Esophagus (tissue), 2 donors: ENCODE measurements around the gene NUP205. TPM values are rescaled to one million over a fixed set of nuclear protein-coding genes. Genes with fewer than 3 reads are reported as not detected.
A peak's percentile ranks its signal among the peaks of the same experiment; 100 is the strongest.

Experiments
- H3K27ac ChIP-seq, 2 donors: one replicate each; pipeline ENCODE4 v1.5.1; 2013; ENCODE audit warnings: low read depth in 2 of 2, mild to moderate bottlenecking in 2 of 2, inconsistent platforms in 1 of 2, low read length in 1 of 2, moderate library complexity in 1 of 2
- H3K27me3 ChIP-seq, 2 donors: one replicate each; pipeline ENCODE4 v1.6.1; 2013; ENCODE audit warnings: low read length in 2 of 2, control low read depth in 1 of 2, mild to moderate bottlenecking in 1 of 2; ENCODE audit not compliant: insufficient read depth in 2 of 2, control insufficient read depth in 1 of 2
- H3K36me3 ChIP-seq, 2 donors: one replicate each; pipeline ENCODE4 v1.6.1; 2013; ENCODE audit warnings: low read length in 1 of 2; ENCODE audit not compliant: control insufficient read depth in 2 of 2, insufficient read depth in 2 of 2
- H3K4me1 ChIP-seq, 2 donors: one replicate each; pipeline ENCODE4 v1.6.1; 2013; ENCODE audit warnings: low read length in 1 of 2; ENCODE audit not compliant: control insufficient read depth in 2 of 2, insufficient read depth in 2 of 2
- H3K4me3 ChIP-seq, 2 donors: one replicate each; pipeline ENCODE4 v1.5.1; 2013; ENCODE audit warnings: low read length in 2 of 2, mild to moderate bottlenecking in 2 of 2, low read depth in 1 of 2, moderate library complexity in 1 of 2
- H3K9me3 ChIP-seq, 2 donors: one replicate each; pipeline ENCODE4 v1.6.1; 2013; ENCODE audit warnings: mild to moderate bottlenecking in 2 of 2, low read depth in 1 of 2, low read length in 1 of 2, moderate library complexity in 1 of 2; ENCODE audit not compliant: control insufficient read depth in 2 of 2, insufficient read depth in 1 of 2
- WGBS, 2 donors: extraction: QIAGEN DNeasy Blood & Tissue Kit; methylation state at CpG; one replicate each; pipeline ENCODE4 v1.1.7; 2013; 5-methylcytosine and 5-hydroxymethylcytosine counted together
- polyA plus RNA-seq, 2 donors: library from polyadenylated mRNA; stranded (reverse); fragments of 200-250 nt; gene quantifications; one replicate each; pipeline ENCODE4 v1.2.3, GENCODE V29; 2013
- donor health status: healthy with polysubstance abuse.
- donor health status: Bipolar disorder and iron deficiency.

Gene NUP205
- polyA plus RNA-seq, 2 donors: 30.6 to 30.7 TPM

DNA sequence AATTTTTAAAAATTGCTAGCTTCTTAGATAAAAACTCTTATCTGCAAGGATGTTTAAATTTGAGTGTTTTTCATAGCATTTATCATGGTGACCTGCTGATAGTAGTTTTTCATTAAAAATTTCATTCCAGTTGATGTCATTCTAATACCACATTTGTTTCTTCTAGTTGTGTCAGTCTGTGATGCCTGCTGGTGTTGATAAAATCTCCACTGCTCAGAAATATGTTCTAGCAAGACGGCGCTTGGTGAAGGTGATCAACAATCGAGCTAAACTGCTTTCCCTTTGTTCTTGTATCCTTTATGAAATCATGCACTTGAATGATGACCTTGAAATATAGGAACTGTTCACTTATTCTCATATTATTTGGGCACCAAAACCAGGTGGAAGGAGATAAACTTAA lies 87.0 kb downstream of the NUP205 start:
- WGBS, 2 donors: 84 to 85% methylated on average over 3 of the region's 3 CpGs
- no peaks in the 10 kb centered on the region for H3K27me3 ChIP-seq
- no peak overlapping the region for H3K27ac ChIP-seq
- H3K9me3 ChIP-seq: no peaks in the 10 kb centered on the region
- no peak overlapping the region for H3K4me3 ChIP-seq
- peaks cover 2 to 3% of the 10 kb centered on the region in 2 donors for H3K36me3 ChIP-seq
- no peaks in the 10 kb centered on the region for H3K4me1 ChIP-seq

DNA sequence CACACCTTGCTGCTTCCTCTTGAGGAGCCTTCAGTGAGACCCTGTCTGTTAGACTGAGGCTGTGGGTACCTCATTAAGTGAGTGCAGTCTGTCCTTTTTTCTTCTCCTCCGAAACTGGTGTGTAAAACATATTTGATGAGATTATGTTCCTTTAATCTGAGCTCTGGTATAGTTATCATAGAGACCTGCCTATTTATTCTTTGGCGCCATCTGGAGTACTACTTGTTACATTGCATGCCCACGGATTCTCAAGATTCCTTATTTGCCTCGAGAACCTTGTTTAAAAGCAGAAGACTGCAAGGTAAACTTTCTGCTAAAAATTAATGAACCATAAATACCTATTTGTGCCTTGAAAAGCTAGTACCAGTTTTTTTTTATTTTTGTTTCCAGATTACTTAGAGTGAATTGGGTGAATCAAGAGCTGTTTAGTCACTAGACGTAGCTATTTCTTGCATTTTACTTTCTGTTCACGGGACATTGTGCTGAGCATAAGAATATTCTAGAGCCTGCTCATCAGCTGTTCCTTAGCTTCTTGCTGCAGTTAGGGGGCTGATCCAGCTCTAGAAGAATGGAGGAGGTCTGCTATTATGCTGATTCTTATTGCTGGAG lies 87.7 kb downstream of the NUP205 start:
- peaks cover 2 to 3% of the 10 kb centered on the region in 2 donors for H3K36me3 ChIP-seq
- H3K4me1 ChIP-seq: no peaks in the 10 kb centered on the region
- 44 to 45% methylated on average over 6 of the region's 6 CpGs for WGBS, 2 donors
- no peaks in the 10 kb centered on the region for H3K9me3 ChIP-seq
- H3K27ac ChIP-seq: no peak overlapping the region
- no peaks in the 10 kb centered on the region for H3K27me3 ChIP-seq
- no peak overlapping the region for H3K4me3 ChIP-seq

DNA sequence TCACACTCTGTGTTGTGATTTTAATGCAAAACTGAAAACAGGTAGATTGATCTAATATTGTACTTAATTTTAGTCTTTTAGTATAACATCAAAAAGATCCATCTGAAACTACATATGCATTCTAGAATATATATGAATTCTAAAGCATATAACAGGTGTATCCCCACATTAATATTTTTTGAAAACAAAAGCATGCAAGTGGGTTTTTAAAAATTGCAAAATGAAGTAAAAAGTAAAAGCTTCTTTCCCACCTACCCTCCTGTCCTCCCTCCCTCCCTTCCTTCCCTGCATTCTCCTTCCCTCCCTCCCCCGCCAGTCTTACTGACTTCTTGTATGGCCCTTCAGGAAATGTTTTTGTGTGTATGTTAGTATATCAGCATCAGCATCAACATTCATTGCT lies 90.0 kb downstream of the NUP205 start:
- Histone ChIP-seq H3K27me3 (no peaks in the 10 kb centered on the region), H3K4me1 (no peaks in the 10 kb centered on the region), H3K9me3 (no peaks in the 10 kb centered on the region), H3K27ac (no peak overlapping the region), H3K4me3 (no peak overlapping the region), H3K36me3 (peaks cover 3 to 5% of the 10 kb centered on the region in 2 donors)
- 95 to 96% methylated on average over 1 of the region's 1 CpG for WGBS, 2 donors

GRCh38 chr7:135648235-135648634 lies 90.5 kb downstream of the NUP205 start:
- WGBS, 2 donors: 87 to 93% methylated on average over 7 of the region's 7 CpGs
- peaks cover 3% of the 10 kb centered on the region in 2 donors for H3K36me3 ChIP-seq
- H3K4me1 ChIP-seq: no peaks in the 10 kb centered on the region
- no peak overlapping the region for H3K4me3 ChIP-seq
- no peaks in the 10 kb centered on the region for H3K27me3 ChIP-seq
- H3K9me3 ChIP-seq: no peaks in the 10 kb centered on the region
- H3K27ac ChIP-seq: no peak overlapping the region

DNA sequence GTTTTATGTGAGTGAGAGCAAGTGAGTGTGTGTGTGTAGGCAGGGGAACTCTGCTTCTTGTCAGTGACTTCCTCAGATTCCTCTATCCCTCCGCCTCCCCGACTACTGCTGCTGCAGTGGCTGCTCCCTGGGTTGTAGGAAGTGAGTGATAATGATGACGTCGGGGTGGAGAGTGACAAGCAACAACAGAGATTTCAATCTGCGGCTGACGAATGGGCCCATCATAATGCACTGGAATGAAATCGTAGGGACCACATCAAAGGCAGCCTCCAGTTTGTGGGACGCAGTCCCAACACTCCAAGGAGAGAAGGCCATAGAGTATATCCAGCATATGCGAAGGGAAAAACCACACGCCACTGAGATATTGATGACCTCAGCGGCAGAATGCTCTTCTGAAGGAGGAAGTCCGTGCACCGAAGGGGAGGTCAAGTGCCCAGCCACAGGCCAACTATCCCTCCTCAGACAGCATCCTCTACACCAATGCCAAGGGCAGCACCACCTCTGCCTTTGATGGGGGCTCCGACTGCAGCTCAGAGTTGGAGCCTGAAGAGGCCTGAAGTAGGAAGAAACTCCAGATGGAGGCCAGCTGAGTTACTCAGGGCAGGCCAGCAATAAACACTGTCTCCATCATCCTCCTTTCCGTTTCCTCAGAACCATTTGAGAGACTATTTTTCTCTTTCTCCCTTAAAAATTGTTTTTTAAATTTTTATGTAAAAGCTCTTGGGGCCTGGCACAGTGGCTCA lies 93.3 kb downstream of the NUP205 start:
- H3K27ac ChIP-seq: no peak overlapping the region
- 76 to 83% methylated on average over 15 of the region's 15 CpGs for WGBS, 2 donors
- H3K27me3 ChIP-seq: no peaks in the 10 kb centered on the region
- no peaks in the 10 kb centered on the region for H3K9me3 ChIP-seq
- H3K36me3 ChIP-seq: peaks cover 0 to 3% of the 10 kb centered on the region in 2 donors
- no peak overlapping the region for H3K4me3 ChIP-seq
- H3K4me1 ChIP-seq: no peaks in the 10 kb centered on the region

DNA sequence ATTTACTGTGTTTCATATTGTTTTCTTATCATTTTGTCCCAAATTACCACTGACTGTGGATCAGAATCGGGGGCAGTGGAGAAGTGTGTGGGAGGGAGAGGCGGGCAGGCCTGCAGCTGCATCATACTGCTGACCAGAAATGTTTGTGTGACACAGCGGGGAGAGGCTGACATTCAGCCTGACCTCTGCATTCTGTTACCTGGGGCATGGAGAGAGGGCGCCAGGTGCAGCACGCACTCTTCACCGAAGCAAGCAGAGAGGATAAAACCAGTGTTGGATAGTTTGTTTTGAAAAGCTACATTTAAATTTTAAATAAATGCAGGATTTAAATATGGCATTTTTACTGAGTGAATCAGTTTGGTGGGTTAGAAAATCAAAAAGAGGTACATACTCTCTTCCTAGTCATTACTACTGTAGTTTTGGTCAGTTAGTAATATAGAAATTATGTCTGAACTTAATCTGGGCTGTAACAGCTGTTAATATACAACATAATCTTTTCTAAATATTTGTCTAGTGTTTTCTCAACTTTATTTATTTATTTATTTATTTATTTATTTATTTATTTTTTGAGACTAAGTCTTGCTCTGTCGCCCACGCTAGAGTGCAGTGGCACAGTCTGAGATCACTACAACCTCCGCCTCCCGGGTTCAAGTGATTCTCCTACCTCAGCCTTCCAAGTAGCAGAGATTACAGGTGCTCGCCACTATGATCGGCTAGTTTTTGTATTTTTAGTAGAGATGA lies 95.8 kb downstream of the NUP205 start:
- H3K27me3 ChIP-seq: no peaks in the 10 kb centered on the region
- no peaks in the 10 kb centered on the region for H3K4me1 ChIP-seq
- H3K27ac ChIP-seq: no peak overlapping the region
- no peaks in the 10 kb centered on the region for H3K9me3 ChIP-seq
- WGBS, 2 donors: 87 to 89% methylated on average over 12 of the region's 12 CpGs
- peaks cover 0 to 3% of the 10 kb centered on the region in 2 donors for H3K36me3 ChIP-seq
- H3K4me3 ChIP-seq: no peak overlapping the region

DNA sequence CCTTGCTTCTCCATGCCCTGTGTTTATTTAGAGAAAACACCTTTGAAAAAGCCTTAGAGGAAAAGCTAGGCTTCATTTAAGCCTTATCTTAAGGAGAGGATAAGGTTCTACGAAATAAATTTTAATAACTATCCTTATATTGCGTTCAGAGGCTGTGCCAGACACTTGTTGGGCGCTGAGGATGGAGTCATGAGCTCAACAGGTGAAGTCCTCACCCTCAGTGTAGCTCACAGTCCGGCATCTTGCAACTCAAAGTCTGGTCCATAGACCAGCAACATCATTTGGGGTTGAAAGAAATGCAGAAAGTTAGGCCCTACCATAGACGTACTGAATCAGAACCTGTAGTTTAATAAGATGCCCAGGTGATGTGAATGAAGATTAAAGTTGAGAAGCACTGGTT lies 100.8 kb downstream of the NUP205 start:
- Histone ChIP-seq H3K27ac (no peak overlapping the region), H3K27me3 (no peaks in the 10 kb centered on the region), H3K9me3 (no peaks in the 10 kb centered on the region), H3K4me3 (no peak overlapping the region), H3K36me3 (no peaks in the 10 kb centered on the region), H3K4me1 (no peaks in the 10 kb centered on the region)
- 87 to 93% methylated on average over 5 of the region's 5 CpGs for WGBS, 2 donors

DNA sequence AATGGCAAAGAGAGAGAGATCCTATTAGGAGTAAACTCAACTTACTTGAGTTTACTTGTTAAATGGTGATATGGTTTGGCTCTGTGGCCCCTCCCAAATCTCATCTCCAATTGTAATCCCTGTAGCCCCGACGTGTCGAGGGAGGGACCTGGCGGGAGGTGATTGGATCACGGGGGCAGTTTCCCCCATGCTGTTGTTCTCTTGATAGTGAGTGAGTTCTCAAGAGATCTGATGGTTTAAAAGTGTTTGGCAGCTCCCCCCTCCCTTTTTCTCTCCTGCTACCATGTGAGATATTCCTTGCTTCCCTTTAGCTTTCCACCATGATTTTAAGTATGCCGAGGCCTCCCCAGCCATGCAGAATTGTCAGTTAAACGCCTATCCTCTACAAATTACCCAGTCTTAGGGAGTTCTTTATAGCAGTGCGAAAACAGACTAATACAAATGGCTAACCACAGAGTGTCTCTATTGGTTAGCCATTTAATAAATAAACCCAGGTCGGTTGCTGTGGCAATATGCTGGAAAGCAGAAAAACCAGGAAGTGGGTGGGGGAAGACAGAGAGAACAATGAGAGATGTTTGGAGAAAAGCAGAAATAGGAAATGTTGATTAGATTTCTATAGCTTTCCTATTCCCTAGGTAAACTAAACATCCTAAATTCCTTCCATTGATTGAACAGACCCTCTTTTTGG lies 101.6 kb downstream of the NUP205 start:
- Histone ChIP-seq H3K4me3 (no peak overlapping the region), H3K27ac (no peak overlapping the region), H3K36me3 (no peaks in the 10 kb centered on the region), H3K4me1 (no peaks in the 10 kb centered on the region), H3K27me3 (no peaks in the 10 kb centered on the region), H3K9me3 (no peaks in the 10 kb centered on the region)
- WGBS, 2 donors: 73 to 75% methylated on average over 9 of the region's 9 CpGs

DNA sequence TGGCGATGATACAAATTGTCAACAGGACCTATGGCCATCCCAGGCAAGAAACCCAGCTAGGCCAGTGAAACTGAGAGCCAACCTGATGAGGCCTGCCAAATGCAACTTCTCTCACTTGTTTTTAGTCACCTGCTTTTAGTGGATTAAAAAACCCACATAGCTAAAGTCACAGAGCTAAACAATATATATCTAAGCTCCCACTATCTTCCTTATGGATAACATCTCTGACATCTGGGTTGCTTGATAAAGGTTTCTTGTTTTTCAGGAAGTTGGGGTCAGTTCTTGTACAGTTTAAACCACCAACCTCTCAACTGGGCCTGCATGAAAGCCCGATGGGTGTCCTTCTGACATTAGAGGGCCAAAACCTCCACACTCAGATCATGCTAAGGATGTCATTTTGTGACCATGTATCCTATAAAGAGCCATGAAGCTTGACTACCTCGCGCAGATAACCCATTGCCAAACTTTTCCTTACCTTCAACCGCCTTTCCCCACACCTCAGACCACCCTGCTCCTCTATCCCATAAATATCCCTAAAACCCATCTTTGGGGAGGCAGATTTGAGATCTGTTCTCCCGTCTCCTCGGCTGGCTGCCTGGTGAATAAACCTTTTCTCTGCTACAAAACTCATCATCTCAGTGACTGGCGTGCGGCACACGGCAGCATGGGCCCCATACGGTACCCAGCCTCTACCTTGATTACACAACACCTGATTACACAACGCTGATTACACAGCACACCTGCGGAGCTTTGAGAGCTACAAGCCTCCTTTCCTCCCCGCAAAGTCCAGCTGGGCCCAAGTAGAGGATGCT lies 103.8 kb downstream of the NUP205 start:
- H3K36me3 ChIP-seq: no peaks in the 10 kb centered on the region
- no peaks in the 10 kb centered on the region for H3K27me3 ChIP-seq
- peak overlapping the region; percentile 89 to 96 for H3K4me3 ChIP-seq
- no peaks in the 10 kb centered on the region for H3K4me1 ChIP-seq
- 56 to 63% methylated on average over 14 of the region's 14 CpGs for WGBS, 2 donors
- H3K27ac ChIP-seq: peak overlapping the region; percentile 58 to 97
- H3K9me3 ChIP-seq: no peaks in the 10 kb centered on the region
